H1 (cell line): ENCODE measurements around the gene PRB2. TPM values are rescaled to one million over a fixed set of nuclear protein-coding genes. Genes with fewer than 3 reads are reported as not detected.

Experiments used
- EP300 ChIP-seq, 2 experiments: IDR thresholded peaks; 1 replicate in 1 of 2; 2 replicates in 1 of 2; pipeline ENCODE4 v1.6.1; 2011 to 2012; ENCODE audit warnings: low read depth in 2 of 2, low read length in 2 of 2, mild to moderate bottlenecking in 2 of 2, borderline replicate concordance in 1 of 2, inconsistent platforms in 1 of 2, moderate library complexity in 1 of 2
- HDAC2 ChIP-seq, 2 experiments: fragments of 300-600 bp in 1 of 2; sonication (generic) in 1 of 2; IDR thresholded peaks; 2 replicates each; pipeline ENCODE4 v1.6.1; 2011 to 2012; ENCODE audit warnings: low read depth in 2 of 2, low read length in 2 of 2, mild to moderate bottlenecking in 2 of 2, moderate library complexity in 2 of 2, borderline replicate concordance in 1 of 2, inconsistent platforms in 1 of 2
- polyA plus RNA-seq, 7 experiments: library from polyadenylated mRNA; depleted of rRNA in 3 of 7; stranded (reverse) in 5 of 7; unstranded in 2 of 7; fragments of >200 nt in 5 of 7; fragments of 200-250 nt in 2 of 7; gene quantifications; 1 replicate in 5 of 7; 2 replicates in 1 of 7; 4 replicates in 1 of 7; pipeline versions ENCODE4 v1.2.1 to v1.2.3, GENCODE V29; 2011 to 2013; ENCODE audit warnings: missing spikeins in 2 of 7, mixed read lengths in 2 of 7
- total RNA-seq: library from RNA; stranded (reverse); fragmentation: NEBNext Ultra II Directional; extraction: Animal tissue kit (Norgen Biotek cat#: 25700); gene quantifications from 2 replicates; pipeline ENCODE4 v1.2.1, GENCODE V29; 2021

The PRB2 gene
- total and polyA plus RNA-seq, 2 of the 8 experiments (the other 6 are each of a cell fraction or from before 2014, with no cell fraction given) = not detected

GRCh38 chr12:11433664-11434063 lies 38.3 kb upstream of the PRB2 start (continued):
- TF ChIP-seq HDAC2 (IDR thresholded peaks at IDR 0.05; ENCODE audit: borderline replicate concordance in 1 of 2, low read depth in 2 of 2, low read length in 2 of 2) (no peak), EP300 (IDR thresholded peaks at IDR 0.05; ENCODE audit: borderline replicate concordance in 1 of 2, low read depth in 2 of 2, low read length in 2 of 2) (no peak)
